Fibroblast of the conjunctiva (primary cell): ENCODE data around the gene CHIC2.
"Not testable (repeated sequence)": the region's sequence is repeated elsewhere in the genome, so short reads cannot be mapped to it uniquely, and the experiment has no call there.

Experiments
- DNase-seq: peaks from one replicate; pipeline ENCODE4 v3.0.0-alpha.2; 2010; ENCODE audit warnings: low read depth

Gene CHIC2

DNA sequence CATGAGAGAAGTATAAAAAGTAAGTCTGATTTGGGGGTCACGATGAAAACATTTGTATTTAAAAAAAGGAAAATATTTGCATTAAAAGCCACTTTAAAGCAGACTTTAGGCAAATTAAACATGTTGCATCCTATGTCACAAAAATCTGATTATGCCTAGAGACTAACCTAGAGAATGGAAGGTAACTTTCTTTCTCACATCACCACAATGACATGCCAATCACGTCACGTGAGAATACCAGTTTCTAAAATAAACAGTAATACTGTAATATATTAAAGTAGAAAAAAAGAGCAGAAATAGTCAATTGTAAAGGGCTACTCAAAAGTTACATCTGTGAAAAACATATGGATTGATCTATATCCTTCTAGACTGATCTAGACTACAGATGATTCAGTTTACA, 3.3 kb downstream of the CHIC2 start:
- no peak for DNase-seq

- no peak for DNase-seq
Observed at GRCh38 chr4:54060116-54060515, 4.3 kb downstream of the CHIC2 start.

GRCh38 chr4:54058171-54058570, 6.2 kb downstream of the CHIC2 start:
- no peak for DNase-seq

- DNase-seq, result no peak
Observed at GRCh38 chr4:54056360-54056759, 8.0 kb downstream of the CHIC2 start.

GRCh38 chr4:54055494-54055893, 8.9 kb downstream of the CHIC2 start:
- no peak for DNase-seq

GRCh38 chr4:54054501-54054900, 9.9 kb downstream of the CHIC2 start:
- DNase-seq, result no peak

- DNase-seq, result not testable (repeated sequence)
Observed at GRCh38 chr4:54053322-54053721, 11.1 kb downstream of the CHIC2 start.

GRCh38 chr4:54050214-54050904, 14.0 kb downstream of the CHIC2 start:
- DNase-seq, result no peak

- DNase-seq, result not testable (repeated sequence)
Observed at GRCh38 chr4:54043630-54044029, 20.8 kb downstream of the CHIC2 start.

GRCh38 chr4:54041933-54042332, 22.5 kb downstream of the CHIC2 start:
- DNase-seq, result no peak

- no peak for DNase-seq
Observed at GRCh38 chr4:54041100-54041499, 23.3 kb downstream of the CHIC2 start.

- no peak for DNase-seq
Observed at GRCh38 chr4:54038056-54038455, 26.3 kb downstream of the CHIC2 start.

DNA sequence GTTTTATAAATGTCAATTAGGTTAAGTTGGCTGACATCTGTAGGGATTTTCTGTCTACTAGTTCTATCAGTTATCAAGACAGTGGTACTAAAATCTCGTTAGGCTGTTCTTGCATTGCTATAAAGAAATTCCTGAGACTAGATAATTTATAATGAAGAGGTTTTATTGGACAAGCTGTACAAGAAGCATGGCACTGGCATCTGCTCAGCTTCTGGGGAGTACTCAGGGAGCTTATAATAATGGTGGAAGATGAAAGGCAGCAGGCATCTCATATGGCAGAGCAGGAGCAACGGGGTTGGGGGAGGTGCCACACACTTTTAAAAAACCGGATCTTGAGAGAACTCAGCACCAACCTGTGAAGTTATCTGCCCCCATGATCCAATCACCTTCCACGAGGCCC, 28.2 kb downstream of the CHIC2 start:
- no peak for DNase-seq

- no peak for DNase-seq
Observed at GRCh38 chr4:54032558-54033135, 31.8 kb downstream of the CHIC2 start.

DNA sequence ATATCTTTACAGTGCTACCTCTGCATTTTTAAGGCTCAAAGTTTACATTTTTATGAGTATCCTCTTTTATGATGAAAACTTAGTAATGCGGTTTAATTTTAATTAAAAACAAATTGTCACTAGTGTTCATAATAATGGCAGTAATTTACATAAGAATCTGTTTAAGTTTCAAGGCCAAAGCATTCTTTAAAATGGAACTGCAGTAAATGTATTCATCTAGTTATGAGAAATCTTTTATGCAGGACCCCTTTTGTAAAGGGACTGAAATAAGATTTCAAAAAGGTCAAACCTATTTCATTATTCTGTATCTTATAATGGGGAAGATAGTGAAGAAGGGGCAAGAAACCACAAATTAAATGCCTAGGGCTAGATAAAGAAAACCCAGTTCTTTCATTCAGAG, 37.1 kb downstream of the CHIC2 start:
- DNase-seq, result no peak

GRCh38 chr4:54025582-54025981, 38.8 kb downstream of the CHIC2 start:
- no peak for DNase-seq

DNA sequence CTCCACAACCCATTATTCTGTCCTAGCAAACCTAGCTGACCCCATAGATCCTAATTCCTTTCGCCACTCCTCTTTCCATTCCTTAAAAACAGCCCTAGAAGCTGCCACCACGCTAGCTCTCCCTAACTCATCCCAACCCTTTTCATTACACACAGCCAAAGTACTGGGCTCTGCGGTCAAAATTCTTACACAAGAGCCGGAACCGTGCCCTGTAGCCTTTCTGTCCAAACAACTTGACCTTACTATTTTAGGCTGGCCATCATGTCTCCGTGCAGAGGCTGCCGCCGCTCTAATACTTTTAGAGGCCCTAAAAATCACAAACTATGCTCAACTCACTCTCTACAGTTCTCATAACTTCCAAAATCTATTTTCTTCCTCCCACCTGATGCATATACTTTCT, 41.4 kb downstream of the CHIC2 start:
- not testable (repeated sequence) for DNase-seq

DNA sequence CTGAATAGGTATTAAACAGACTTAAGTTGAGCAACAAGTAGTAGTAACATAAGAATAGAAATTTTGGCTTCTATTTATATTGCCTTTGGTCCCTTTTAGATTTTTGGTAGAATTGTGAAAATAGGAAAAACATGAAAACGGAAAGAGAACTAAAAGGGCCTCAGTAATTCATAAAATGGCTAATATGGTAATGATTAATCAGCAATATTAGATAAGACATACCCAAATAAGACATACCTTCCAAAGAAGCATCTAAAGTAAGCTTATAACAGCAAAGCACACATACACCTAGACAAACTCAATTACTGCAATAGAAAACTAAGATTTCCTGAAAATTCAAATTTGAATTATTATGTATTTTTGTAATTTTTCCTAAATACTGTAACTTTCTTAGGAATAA, 46.4 kb downstream of the CHIC2 start:
- no peak for DNase-seq

DNA sequence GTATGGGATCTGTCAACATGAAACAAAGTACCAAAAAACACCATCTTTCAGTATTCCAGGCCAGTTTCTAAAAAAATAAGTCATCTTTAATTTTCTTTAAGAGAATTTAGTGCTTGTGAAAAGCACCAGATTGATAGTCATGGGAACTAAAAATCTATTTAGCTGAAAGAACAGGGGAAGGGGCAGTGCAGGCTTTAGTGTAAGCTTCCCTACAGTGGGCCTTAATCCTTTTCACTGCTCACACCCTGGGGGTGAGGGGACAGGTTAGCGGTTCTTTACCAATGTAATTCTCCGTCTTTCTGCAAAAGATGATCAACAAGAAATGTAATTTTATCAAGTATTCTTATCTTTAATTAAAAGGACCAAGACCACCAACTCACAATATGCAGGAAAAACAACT, 47.1 kb downstream of the CHIC2 start:
- no peak for DNase-seq

DNA sequence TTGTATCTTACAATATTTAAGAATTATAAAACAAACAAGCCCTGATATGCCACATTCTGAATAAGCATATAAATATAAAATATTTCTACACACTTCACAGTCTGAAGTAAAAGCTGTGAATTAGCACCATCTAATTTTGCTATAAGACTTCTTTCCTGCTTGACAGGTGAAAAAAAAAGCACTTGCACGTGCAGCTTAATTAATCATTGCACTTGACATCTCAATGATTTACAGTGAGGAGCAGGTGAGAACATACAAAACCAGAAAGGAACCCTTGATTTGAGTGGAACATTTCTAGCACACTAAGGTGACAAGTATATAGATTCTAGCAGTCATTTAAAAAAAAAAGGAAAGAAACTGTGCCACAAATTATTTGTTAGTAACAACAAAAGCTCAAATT, 47.9 kb downstream of the CHIC2 start:
- no peak for DNase-seq

- no peak for DNase-seq
Observed at GRCh38 chr4:54015423-54016030, 48.9 kb downstream of the CHIC2 start.

- DNase-seq, result no peak
Observed at GRCh38 chr4:54014666-54015160, 49.7 kb downstream of the CHIC2 start.

GRCh38 chr4:54011201-54011600, 53.2 kb downstream of the CHIC2 start:
- DNase-seq, result no peak

GRCh38 chr4:54006755-54007154, 57.6 kb downstream of the CHIC2 start:
- no peak for DNase-seq
